Activated CD8-positive, alpha-beta memory T cell treated with anti-CD3 and anti-CD28 coated beads for 48 hours (primary cell): ENCODE results near the gene SLC25A40.
"Not testable (repeated sequence)": the region's sequence is repeated elsewhere in the genome, so short reads cannot be mapped to it uniquely, and the experiment has no call there.

Experiments used
- DNase-seq, 3 experiments: peaks; one replicate each; pipeline ENCODE4 v3.0.0-alpha.2; 2020; ENCODE audit warnings: low read depth in 2 of 3, low spot score in 2 of 3

Gene SLC25A40, protein sequence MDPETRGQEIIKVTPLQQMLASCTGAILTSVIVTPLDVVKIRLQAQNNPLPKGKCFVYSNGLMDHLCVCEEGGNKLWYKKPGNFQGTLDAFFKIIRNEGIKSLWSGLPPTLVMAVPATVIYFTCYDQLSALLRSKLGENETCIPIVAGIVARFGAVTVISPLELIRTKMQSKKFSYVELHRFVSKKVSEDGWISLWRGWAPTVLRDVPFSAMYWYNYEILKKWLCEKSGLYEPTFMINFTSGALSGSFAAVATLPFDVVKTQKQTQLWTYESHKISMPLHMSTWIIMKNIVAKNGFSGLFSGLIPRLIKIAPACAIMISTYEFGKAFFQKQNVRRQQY

DNA sequence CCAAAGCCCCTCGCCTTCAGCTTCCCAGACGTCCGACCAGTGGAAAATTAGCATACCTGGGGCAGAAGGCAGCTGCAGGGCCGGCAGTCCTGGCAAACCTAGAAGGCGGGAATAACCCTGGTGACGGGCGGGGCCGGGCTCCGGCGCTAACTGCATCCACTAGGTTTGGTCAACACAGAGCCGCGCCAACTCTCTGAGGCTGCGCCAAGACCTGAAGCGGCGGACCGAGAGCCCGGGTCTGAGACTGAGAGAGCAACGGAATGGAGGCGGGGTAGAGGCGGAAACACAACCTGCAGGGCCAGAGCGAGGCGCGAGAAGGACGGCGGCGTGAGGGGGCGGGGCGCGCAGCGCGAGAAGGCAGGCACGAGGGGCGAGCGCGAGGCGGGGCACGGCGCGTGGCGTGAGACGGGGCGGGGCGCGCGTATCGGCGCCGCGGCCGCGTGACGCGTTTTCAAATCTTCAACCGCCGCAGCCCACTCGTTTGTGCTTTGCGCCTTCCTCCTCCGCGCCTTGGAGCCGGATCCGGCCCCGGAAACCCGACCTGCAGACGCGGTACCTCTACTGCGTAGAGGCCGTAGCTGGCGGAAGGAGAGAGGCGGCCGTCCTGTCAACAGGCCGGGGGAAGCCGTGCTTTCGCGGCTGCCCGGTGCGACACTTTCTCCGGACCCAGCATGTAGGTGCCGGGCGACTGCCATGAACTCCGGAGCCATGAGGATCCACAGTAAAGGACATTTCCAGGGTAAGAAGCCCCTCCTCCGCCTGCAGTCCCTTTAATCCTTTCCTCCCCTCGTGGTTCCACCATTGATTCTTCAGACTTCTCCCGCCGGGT, at the start of gene SLC25A40, which contains the start of gene DBF4:
SLC25A40 (minus strand) TSS at position 321 of the 829 bp plus-strand sequence. CDS start 17,633 bp downstream, outside the sequence.
DBF4 (plus strand) TSS at position 454 of the 829 bp plus-strand sequence; CDS start at position 694, 240 bp downstream.
- peak; percentile 83 to 95 (median 91) for DNase-seq

DNA sequence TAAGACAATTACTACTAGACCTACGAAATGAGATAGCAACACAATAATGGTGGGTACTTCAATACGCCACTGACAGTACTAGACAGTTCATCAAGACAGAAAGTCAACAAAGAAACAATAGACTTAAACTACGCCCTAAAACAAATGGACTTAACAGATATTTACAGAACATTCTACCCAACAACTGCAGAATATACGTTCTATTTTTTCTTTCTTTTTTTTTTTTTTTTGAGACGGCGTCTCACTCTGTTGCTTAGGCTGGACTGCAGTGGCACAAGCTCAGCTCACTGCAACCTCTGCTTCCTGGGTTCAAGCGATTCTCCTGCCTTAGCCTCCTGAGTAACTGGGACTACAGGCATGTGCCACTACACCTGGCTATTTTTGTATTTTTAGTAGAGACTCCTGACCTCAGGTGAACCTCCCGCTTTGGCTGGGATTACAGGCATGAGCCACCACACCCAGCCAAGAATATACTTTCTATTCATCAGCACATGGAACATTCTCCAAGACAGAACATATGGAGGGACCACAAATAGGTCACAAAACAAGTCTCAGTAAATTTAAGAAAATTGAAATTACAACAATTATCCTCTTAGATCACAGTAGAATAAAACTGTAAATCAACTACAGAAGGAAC, 46.7 kb upstream of the SLC25A40 start:
- DNase-seq: not testable (repeated sequence)

- DNase-seq: no peak
These were observed 44.4 kb upstream of the SLC25A40 start for GRCh38 chr7:87920578-87920977.

DNA sequence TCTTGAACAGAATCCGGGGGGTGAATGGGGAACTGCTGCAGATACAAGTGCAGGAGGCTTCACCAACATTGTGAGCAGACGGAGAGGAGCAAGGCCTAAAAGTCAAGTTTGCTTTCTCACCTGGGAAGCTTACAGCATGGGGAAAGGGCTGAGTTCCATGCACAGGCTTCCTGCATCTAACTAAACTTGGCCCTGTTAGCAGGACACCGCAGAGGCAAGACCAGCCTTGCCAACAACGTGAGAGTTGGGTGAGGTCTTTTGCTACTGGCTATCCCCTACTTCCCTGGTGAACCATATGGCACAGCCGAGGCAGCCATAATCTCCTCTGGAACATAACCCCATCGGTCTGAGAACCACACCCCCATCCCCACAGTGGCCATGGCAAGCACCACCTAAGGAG, 43.7 kb upstream of the SLC25A40 start:
- no peak for DNase-seq

DNA sequence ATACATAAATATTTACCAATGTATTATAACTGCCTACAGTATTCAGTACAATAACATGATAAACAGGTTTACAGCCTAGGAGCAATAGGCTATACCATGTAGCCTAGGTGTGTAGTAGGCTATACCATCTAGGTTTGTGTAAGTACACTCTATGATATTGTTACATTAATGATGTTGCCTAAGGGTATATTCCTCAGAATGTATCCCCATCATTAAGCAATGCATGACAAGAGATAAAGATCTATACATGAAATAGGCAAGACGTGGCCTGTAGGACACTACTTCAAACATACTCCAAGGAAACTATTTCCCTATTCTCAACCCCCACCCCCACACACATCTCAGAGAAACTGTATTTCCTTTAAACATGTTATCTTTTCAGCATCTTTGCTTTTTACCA, 42.6 kb upstream of the SLC25A40 start:
- DNase-seq: no peak

DNA sequence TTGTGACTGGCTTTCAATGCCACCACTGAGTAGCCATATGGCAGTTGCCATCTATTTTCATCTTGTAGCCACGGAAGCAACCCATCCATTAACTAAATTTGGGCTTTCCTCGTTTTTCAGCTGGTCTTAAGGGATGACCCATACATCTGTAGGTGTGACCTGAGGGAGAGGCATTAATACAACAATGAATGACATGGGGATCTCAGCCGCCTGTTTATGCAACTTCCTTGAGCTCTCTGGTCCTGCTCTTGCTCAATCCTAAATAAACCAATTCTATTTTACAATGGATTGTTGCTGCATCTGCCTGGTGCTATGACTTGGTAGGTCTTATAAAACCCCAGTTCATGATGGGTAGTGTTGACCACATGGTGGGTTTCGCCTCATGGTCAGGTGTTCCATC, 36.0 kb upstream of the SLC25A40 start:
- DNase-seq: no peak

GRCh38 chr7:87908814-87909213, 32.7 kb upstream of the SLC25A40 start:
- DNase-seq: not testable (repeated sequence)

GRCh38 chr7:87907136-87907906, 31.2 kb upstream of the SLC25A40 start:
- DNase-seq: not testable (repeated sequence)

GRCh38 chr7:87899255-87899654, 23.1 kb upstream of the SLC25A40 start:
- DNase-seq: no peak

DNA sequence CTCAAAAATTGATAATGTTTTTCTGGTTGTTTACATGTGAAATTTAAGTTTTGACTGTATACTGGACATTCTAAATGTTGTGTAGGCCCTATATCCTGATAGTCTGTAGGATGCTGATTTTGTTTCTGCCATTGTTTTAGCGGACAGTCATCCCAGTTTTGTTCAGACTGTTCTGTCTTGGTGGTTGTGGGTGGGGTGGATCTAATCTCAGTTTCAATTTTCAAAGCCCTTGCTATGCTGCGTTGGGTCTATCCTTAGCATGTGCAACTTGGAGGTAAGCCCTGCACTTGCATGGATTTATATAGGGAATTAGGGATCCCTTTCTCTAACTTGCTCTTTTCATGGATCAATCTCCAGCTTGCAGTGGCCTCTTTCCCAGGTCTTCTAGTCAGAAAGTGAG, 19.2 kb upstream of the SLC25A40 start:
- no peak for DNase-seq

DNA sequence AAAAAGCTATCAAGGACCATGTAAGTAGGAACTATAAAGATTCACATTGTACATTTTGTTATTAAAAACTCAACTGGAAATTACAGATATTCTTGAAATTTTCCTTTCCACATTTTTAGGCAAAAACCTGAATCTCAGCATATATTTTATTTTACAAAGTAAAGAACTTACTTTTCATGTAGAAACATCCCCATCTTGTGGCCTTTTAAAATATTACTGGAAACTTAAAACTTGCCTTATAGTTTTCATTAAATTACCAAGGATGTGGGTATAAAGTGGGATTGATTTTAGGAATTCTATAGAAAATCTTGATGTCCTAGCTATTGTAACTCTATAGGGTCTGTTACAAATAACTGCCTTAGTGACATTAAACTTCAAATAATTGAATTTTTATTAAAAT, 10.7 kb upstream of the SLC25A40 start:
- DNase-seq: no peak

DNA sequence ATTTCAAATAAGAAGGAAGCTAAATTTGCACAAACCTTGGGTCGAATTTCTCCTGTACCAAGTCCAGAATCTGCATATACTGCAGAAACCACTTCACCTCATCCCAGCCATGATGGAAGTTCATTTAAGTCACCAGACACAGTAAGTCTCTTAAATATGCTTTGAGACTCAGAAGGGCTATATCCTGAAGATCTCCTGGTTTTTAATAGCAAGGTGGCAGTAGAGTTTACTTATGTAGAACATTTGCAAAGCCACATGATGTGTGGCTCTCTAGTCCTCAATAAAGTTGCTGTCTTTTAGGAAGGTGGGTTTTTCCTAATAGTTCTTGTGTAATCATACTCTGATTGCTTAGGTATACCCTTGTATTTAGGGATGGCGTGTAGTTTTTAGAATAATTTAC, 8.9 kb upstream of the SLC25A40 start:
- no peak for DNase-seq

- DNase-seq: no peak
These were observed 6.2 kb upstream of the SLC25A40 start for GRCh38 chr7:87882151-87882937.

- DNase-seq: no peak
These were observed 2.1 kb upstream of the SLC25A40 start for GRCh38 chr7:87878208-87878735.

- no peak for DNase-seq
These were observed 1.3 kb upstream of the SLC25A40 start for GRCh38 chr7:87877366-87878040.

DNA sequence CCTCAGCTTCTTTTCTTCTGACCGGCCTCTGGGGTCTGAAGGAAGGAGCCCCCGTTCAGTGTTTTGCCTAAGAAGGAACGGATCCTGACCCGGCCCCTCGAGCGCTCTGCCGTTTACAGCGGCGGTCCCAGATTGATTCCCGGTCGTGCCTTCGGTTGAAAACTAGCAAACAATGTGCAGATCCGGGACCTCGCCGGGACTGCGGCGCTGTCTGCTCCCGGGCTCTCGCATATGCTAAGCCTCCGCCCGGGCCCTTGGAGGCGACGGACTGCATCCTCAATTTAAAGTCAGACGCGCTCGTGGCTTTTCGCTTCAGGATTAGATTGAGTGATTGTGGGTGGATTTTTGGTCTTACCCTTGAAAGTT, 692 bp upstream of the SLC25A40 start:
- DNase-seq: peak in 2 of 3 experiments; percentile 16 to 21

- peak in 1 of 3 experiments; percentile 3 for DNase-seq
These were observed 765 bp downstream of the SLC25A40 start for GRCh38 chr7:87875151-87876039.

GRCh38 chr7:87874066-87874465, 2.1 kb downstream of the SLC25A40 start:
- DNase-seq: no peak
